NCI-H1092 (cell line): ENCODE results near the gene LARP1.
"Not testable (repeated sequence)": the region's sequence is repeated elsewhere in the genome, so short reads cannot be mapped to it uniquely, and the experiment has no call there.

Source experiments
- DNase-seq: peaks from one replicate; lab custom pipeline; 2025; lab: John Stamatoyannopoulos, UW

The LARP1 gene

DNA sequence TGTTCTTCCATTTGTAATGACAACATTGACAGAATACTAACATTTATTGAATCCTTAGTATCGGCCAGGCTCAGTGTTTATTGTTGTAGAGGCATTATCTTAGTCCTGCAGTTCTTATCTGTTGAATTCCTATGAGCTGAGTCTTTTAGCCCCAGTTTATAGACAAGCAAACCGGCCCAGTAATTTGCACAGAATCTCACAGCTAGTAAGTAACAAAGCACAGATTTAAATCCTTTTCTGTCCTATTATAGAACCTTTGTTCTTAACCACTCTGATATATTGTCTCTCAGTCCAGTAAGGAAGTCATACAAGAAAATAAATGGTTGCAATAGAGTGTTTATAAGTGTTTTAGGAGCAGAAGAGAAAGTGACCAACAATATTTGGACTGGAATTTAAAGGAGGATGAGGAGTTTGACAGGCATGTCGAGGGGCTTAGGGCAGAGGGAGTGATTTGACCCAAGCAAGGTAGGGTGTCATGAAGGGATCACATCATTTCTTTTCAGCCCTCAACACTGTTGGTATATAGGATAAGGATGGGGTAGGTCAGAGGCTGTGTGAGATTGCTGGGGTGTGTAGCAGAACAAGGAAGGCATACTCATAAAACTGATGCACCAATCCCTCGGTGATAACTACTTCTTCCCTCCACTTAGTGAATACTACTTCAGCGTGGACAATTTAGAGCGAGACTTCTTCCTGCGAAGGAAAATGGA is 39.5 kb downstream of the LARP1 start:
- no peak for DNase-seq

DNA sequence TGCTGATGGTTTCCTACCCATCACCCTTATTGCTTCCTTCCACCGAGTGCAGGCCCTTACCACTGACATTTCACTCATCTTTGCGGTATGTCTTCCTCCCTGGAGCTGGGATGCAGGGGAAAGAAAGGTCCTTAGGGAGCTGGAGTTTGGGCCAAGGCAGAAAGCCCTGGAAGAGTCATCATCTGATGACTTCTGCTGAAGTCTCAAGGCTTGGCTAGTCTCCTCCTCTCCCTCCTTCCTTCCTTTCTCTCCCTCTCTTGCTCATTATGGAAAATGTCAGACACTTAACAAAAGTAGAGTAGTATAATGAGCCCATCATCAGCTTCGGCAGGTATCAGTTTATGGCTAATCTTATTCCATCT is 40.0 kb downstream of the LARP1 start:
- no peak for DNase-seq

DNA sequence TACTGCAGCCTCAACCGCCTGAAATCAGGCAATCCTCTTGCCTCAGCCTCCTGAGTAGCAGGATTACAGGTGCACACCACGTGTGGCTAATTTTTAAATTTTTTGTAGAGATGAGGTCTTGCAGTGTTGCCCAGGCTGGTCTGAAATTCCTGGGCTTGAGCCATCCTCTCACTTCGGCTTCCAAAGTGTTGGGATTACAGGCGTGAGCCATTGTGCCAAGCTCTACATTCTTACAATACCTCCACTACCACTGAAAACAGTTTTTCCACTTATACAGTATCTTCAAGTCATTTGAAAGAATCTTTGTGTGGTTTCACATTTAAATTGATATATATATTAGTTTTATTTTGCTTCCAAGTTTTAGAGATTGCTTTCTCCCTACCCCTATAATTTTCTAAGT is 42.6 kb downstream of the LARP1 start:
- DNase-seq, result no peak

DNA sequence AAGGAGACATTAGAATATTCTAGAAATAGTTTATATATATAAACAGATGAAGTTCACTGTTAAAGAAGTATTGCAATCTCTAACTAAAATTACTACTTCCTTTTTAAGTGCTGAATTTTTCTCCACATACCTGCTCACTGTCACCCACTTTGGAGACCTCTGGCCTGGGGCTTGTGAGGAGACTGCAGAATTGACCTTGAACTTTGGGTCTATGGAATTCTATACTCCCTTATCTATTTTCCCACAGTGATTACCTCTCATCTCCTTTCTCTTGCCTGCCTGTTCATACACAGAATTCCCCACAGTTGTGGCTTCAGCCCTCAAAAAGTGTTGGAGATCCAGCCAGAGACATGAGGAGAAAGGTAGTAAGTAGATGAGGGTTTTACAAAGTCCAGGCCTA is 45.4 kb downstream of the LARP1 start:
- DNase-seq, result no peak

DNA sequence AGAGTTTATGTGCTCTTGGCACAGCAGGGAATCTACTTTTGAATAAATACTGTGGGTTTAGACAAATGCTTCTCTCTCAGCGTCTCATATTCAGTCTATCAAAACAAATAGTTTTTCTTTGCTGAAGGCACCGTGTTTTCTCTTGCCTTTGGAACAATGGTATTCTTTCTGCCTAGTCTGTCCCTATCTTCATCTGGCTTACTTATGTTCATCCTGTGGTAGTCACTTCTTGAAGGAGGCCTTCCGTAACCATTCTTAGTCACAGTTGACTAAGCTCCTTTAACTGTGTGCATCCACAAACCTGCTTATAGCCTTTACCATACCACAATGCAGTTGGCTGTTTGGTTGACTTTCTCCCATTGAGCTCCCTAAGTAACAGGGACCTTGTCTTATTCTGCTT is 45.9 kb downstream of the LARP1 start:
- no peak for DNase-seq

DNA sequence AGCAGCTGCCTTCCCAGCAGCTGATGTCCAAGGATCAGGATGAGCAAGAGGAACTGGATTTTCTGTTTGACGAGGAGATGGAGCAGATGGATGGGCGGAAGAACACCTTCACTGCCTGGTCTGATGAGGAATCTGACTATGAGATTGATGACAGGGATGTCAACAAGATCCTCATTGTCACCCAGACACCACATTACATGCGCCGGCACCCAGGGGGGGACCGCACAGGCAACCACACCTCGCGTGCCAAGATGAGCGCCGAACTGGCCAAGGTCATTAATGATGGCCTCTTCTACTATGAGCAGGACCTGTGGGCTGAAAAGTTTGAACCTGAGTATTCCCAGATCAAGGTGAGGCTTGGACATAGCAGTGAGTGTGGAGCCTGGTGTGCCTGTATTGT is 46.9 kb downstream of the LARP1 start:
- no peak for DNase-seq

DNA sequence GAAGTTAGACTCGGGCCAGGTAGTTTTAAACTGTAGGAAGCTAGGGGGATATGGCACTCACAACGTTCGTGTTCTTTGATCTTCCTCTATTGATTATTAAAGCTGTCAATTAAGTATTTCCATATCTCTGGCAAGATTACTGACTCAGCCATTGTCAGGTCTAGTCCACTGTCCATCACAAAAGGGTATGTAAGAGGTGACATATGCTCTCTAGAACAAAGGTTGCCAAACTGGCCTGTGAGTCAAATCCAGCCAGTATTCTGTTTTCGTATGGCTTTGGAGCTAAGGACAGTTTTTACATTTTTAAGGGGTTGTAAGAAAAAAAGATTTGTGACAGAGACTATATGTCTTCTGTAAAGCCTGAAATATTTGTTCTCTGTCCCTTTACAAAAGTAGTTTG is 51.0 kb downstream of the LARP1 start:
- DNase-seq, result no peak

DNA sequence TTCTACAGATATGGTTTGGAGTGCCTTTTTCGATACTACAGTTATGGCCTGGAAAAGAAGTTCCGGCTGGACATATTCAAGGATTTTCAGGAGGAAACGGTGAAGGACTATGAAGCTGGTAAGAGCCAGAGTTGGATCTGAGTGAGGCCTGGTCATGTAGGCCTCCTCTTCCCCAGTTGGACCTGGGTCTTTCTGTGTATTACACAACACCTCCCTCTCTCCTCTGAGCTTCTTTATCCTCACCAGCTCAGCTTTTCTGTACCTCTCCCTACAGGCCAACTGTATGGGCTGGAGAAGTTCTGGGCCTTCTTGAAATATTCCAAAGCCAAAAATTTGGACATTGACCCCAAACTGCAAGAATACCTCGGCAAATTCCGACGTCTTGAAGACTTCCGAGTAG is 56.1 kb downstream of the LARP1 start:
- no peak for DNase-seq

DNA sequence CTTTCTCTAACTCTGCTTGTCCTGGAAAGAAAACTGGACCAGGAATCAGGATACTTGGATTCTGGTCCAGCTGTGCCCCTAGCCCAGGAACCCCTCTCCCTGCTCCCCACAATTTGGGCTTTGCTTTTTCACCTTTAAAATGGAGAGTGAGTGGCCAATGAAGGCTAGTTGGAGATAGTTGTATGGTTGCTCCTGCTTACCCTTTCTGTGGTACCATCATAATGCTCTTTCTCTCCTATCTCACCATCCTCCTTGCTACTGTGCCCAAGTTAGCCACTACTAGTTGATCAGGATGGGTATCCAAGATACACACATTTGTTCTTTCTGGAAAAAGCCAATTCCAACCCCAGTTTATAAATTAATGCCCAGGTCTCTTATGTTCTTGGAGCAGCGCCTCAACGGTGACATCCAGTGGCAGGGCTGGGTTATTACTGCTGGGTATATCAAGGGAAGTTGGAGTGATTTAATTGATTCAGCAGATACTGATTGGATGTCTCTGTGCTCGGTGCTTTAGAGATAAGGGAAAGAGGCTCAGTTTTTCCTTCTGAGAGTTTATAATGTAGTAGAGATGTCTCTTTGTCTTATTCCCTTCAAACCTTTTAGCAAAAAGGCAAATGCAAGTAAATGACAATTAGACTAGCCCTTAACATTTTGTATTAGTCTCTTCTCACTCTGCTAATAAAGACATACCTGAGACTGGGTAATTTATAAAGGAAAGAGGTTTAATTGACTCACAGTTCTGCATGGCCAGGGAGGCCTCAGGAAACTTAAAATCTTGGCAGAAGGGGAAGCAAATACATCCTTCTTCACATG is 56.7 kb downstream of the LARP1 start:
- peak; percentile 6 for DNase-seq

DNA sequence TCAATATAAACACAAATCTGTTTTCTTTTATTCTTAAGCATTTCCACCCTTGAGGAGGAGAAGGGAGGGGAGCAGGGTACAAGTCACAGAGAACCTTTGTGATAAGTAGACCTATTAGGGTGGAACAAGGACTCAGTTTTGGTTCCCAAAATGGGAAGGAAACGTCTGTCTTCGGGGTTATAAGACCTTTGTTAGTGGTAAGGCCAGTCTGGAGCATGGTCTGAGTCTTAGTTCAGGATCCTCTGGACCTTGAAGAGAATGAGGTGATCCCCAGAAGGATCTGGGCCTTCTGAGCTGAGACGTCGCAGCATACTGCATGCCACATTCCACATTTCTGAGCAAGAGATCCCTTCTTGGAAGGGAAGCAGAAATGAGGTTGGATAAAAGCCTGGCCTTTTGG is 58.0 kb downstream of the LARP1 start:
- no peak for DNase-seq

DNA sequence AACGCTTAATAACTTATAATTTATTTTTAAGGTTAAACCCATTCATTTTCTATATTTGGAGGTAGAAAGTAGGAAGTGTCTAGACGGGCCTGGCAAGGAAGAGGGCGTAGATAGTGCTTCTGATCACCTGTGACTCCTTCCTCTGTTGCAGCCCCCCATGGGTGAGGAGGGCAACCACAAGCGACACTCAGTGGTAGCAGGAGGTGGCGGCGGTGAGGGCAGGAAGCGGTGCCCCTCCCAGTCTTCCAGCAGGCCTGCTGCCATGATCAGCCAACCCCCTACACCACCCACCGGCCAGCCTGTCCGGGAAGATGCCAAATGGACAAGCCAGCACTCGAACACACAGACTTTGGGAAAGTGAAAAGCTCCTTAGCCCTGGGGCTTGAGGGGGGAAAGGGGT is 58.6 kb downstream of the LARP1 start:
- DNase-seq, result no peak

DNA sequence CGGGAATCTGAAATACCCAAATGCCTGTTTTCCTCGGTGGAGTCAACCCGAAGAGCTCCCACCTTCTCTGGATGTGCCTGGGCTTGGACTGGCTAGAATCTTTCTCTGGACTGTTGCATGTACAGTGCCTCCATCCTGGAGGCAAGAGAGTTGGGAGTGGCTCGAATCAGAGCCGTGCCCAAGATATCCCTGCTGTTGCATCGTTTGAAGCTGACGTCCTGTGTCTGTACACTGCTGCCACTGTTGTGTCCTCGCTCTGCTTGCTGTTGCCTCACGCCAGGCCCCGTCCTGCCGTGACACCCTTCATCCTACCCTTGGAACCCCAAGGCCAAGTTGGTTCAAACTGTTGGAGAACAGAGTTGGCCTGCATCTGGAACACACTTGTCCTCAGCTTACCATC is 59.8 kb downstream of the LARP1 start:
- DNase-seq, result no peak

DNA sequence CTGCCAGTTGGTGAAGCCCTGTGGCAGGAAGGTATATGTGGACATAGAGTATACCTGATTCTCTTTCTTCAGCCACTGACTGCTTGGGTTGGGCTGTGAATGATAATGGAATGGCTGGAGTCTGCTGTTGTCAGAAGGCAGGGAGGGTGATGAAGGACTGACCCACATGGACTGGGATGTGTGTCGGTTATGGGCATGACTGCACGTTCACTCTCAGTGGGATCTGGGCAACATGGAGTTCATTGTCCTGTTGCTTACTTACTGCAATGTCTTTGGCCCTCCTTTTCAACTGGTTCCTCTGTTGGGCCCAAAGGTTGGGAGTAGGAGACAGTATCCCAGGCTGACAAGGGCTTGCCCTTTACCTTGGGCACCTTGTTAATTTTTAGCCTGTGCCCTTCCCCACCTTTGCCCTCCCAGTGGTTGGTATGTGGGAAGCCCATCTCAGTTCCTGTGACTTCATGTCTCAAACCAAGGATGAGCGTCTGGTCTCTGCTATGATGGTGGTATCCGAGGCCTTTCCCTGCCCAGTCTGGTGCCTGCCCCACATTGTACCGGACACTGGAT is 60.6 kb downstream of the LARP1 start:
- no peak for DNase-seq

DNA sequence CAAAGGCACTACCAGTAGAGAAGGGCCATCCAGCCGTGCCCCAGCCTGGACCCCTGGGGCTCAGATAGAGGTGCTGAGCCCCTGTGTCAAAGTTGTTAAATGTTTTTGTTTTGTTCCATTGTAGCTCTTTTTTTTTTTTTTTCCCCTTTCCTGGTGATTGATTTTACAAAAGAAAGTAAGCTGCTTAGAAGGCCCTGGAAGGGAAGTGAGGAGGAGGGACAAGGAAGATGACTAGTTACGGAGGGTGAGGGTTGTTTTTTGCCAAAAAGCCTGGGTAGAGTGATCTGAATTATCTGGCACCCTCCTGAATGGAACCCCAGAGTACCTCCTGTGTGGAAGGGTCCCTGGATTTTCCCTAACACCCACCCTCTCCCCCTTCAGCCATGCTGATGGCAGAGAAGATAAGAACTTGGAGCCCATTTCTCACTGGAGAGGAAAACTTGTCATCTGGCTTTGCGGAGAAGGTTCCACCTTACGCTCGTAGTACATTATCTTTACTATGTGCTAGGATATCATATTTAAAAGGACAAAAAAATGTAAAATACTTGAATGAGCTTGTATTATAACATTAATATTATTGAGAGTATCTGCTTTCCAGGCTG is 61.8 kb downstream of the LARP1 start:
- DNase-seq, result no peak

DNA sequence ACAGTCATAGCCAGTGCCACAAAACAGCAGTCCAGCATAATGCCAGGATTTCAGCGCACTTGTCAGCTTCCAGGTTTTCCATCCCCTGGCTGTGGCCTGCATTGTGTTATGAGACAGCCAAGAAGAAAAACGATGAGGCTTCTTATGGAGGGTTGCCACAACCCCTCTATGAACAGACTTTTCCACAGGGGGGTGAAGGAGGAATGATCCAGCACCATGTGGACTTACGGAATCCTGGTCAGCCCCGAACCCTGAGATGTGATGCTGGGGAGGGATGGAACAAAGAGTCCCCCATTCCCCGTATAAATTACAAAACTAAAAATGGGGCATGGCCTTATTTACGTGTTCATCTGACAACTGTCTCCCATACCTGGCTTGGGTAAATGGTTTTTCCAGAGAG is 62.6 kb downstream of the LARP1 start:
- DNase-seq, result no peak

DNA sequence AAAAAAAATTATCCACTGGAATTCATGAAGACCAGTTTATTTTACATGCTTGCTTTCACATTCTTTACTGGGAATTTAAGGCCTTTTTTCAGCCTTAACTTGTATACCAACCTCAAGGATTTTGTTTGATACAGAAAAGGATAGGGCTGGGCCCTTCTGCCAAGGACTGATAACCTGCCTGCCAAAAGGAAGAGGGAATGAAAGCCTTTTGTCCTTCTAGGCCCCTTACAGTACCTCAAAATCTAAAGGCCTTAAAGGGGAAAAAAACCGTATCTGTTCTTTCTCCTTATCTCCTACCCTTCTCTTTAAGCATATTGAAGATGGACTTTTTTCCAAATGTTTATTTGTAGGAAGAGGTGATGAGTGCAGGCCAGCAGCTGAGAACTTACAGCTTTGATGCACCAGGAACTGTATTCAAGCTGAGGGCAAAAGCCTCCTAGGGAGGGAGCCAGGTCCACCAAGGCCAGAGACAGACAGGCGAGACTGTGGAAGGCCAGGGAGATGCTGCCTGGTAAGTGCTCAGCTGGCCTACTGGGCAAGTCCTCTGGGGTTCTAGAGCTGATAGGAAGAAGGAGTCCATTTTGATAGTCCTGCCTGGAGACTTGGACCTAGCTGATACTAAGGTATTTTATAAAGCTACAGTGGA is 63.4 kb downstream of the LARP1 start:
- DNase-seq, result no peak

DNA sequence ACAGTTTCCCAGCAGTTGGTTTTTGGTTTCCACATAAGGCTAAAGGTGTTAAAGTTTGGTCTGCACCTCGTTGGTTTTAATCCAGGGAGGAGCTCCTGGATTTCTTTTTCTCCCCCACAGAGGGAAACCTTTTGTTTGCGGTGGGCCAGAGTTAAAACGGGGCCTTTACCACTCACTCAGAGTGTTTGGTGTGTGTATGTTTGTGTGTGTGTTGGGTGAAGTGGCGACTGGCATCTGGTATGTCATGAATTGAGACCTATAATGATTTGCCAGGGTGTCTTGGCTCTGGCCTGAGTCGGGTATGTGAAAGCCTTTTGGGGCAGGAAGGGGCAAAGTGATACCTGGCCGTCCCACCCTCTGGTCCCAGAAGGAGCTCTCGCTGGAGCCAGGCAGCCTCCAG is 64.4 kb downstream of the LARP1 start:
- DNase-seq, result no peak

DNA sequence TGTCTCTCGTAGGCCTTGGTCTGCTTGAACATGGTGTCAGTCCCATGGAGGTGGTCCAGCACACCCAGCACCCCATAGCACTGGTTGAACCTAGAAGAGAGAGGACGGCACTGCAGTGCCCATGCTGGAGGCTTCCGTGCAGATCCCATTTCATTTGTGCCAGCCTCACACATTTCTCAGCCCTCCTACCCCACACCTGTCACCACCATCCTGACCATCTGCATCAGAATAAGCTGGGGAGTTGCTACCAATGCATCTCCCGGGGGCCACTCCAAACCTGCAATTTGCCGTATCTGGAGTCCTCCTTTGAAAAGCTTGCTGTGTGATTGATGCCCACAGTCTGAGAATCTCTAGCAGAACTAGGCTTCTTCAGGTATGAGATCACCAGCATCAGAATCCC is 65.2 kb downstream of the LARP1 start:
- no peak for DNase-seq

DNA sequence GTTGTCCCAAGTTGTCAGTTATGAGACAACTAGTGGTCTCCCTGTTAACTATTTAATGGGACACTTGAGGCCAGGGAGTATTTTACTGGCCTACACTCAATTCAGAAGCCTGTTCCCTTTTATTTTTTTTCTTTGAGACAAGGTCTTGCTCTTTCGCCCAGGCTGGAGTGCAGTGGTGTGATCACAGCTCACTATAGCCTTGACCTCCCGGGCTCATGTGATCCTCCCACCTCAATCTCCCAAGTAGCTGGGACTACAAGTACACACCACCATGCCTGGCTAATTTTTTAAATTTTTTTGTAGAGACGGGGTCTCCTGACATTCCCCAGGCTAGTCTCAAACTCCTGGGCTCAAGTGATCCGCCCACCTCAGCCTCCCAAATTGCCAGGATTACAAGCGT is 67.7 kb downstream of the LARP1 start:
- not testable (repeated sequence) for DNase-seq

DNA sequence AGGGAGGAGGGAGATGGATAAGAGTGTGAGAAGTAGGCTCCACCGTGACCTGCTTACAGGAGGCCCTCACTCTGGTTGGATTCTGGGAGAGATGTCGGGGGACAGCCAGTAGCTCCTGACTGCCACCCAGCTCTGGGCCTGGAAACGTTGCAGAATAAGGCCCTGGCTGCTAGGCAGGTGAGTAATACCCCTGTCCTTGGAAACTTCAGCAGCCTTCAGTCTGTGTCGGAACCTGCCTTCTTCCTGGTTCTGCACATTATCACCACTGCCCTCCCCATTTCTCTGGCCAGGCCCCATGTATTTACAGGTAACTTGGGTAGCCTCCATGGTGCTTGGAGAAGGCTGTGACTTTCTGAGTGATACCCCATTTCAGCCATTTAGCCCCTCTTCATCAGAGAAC is 68.4 kb downstream of the LARP1 start:
- no peak for DNase-seq

DNA sequence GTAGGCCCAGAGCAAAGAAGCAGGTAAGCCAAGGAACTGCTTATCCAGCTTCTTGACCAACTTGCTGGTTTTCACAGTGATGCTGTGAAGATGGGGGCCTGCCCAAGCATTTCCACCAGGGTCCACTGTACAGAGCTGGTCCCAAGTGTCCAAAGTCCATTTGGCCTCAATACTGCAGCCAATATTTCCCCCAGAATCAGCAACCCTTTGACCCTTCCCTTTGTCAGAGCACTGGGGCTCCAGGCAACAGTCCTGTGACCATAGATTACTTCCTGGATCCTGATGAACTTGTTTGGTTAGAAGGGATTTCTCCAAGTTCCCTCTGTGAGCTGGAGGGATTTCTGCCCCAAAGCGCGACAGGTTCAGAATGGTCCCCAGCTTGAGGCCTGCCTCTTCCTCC is 68.9 kb downstream of the LARP1 start:
- no peak for DNase-seq

DNA sequence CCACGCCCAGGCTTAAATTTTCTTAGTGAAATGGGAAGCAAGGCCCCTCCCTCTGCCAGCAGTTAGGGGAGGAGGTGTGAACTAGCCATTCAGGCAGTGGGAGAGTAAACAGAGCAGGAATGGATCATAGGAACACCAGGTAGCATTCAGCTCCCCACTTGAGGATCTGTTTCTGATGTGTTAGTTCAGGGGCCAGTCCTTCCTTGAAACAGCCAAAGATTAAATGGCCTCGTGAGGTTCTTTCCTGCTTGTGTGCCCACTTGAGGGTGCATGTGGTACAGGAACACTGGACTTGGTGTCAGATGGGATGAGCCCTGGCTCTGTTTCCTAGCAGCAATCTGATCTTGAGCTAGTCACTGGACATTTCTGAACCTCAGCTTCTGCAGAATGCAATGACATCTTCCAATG is 74.0 kb downstream of the LARP1 start:
- no peak for DNase-seq
